Measurements from ENCODE around the gene PCDHGA11.
A peak's percentile ranks its signal among the peaks of the same experiment; 100 is the strongest.
"Not testable (repeated sequence)": the region's sequence is repeated elsewhere in the genome, so short reads cannot be mapped to it uniquely, and the experiment has no call there.

Gene PCDHGA11

DNA sequence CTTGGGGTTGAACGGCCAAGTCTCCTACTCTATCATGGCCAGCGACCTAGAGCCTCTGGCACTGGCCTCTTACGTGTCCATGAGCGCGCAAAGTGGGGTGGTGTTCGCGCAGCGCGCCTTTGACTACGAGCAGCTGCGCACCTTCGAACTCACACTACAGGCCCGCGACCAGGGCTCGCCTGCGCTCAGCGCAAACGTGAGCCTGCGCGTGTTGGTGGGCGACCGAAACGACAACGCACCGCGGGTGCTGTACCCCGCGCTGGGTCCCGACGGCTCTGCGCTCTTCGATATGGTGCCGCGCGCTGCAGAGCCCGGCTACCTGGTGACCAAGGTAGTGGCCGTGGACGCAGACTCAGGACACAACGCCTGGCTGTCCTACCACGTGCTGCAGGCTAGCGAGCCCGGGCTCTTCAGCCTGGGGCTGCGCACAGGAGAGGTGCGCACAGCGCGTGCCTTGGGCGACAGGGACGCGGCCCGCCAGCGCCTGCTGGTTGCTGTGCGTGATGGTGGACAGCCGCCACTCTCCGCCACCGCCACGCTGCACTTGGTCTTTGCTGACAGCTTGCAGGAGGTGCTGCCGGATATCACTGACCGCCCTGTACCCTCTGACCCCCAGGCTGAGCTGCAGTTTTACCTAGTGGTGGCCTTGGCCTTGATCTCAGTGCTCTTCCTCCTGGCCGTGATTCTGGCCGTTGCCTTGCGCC is 21.1 kb upstream of the PCDHGA11 start:
- no peak for DNase-seq

DNA sequence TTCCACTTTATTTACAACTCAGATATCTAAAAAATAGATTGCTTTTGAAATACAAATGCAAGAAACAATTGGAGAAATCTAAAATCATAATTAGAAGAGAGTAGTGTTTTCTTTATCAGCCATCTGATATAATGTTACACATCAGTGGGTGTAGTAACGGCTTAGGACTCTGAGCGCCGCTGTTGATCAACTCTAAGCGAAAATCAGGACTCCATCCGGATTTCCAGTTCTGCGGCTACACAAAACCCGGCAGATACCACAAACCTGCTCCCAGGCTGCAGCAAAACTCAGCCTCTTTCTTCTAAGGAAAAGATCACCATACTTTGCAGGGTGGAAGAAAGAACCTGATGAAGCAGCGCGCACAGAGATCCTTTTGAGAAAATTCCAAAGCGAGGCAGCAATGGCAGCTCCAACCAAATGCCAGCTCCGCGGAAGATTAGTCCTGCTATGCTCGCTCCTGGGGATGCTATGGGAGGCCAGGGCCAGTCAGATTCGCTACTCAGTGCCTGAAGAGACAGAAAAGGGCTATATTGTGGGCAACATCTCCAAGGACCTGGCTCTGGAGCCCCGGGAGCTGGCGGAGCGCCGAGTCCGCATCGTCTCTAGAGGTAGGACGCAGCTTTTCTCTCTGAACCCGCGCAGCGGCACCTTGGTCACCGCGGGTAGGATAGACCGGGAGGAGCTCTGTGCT is 18.2 kb upstream of the PCDHGA11 start, which contains the start of gene PCDHGA9:
Gene PCDHGA9 (plus strand): TSS at position 226 of the 691 bp plus-strand sequence. CDS start 175 bp downstream, at position 401.
- DNase-seq: peak; percentile 49

DNA sequence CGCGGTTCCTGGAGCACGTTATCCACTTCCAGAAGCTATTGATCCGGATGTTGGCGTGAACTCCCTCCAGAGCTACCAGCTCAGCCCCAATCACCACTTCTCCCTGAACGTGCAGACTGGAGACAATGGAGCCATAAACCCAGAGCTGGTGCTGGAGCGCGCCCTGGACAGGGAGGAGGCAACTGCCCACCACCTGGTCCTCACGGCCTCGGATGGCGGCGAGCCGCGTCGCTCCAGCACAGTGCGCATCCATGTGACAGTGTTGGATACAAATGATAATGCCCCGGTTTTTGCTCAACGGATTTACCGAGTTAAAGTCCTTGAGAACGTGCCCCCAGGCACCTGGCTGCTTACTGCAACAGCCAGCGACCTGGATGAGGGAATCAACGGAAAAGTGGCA is 17.5 kb upstream of the PCDHGA11 start:
- DNase-seq: no peak

DNA sequence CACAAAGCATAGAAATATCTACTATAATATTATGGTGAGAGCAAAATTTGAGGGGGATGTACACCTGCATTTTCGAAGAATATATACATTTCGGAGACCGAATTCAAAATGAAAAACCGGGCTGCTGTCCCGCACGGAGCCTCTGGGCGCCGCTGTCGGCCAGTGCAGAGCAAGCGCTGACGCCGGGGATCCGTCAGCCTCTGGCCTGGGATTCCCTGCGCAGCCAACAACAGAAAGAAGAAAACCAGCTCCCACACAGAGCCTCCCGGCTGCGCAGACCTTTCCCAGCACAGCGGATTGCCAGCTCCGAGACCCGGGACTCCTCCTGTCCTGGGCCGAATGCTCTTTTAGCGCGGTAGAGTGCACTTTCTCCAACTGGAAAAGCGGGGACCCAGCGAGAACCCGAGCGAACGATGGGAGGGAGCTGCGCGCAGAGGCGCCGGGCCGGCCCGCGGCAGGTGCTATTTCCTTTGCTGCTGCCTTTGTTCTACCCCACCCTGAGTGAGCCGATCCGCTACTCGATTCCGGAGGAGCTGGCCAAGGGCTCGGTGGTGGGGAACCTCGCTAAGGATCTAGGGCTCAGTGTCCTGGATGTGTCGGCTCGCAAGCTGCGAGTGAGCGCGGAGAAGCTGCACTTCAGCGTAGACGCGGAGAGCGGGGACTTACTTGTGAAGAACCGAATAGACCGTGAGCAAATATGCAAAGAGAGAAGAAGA is 12.9 kb upstream of the PCDHGA11 start, which contains the start of gene PCDHGB6:
Gene PCDHGB6 (plus strand): TSS at position 232 of the 716 bp plus-strand sequence. CDS start 182 bp downstream, at position 414.
- DNase-seq: peak; percentile 62

DNA sequence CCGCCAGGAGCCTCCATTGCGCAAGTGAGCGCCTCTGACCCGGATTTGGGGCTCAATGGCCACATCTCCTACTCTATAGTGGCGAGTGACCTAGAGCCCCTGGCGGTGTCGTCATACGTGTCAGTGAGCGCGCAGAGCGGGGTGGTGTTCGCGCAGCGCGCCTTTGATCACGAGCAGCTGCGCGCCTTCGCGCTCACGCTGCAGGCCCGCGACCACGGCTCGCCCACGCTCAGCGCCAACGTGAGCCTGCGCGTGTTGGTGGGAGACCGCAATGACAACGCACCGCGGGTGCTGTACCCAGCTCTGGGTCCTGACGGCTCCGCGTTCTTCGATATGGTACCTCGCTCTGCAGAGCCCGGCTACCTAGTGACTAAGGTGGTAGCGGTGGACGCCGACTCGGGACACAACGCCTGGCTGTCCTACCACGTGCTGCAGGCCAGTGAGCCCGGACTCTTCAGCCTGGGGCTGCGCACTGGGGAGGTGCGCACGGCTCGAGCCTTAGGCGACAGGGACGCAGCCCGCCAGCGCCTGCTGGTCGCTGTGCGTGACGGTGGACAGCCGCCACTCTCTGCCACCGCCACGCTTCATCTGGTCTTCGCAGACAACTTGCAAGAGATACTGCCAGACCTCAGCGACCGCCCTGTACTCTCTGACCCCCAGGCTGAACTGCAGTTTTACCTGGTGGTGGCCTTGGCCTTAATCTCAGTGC is 11.1 kb upstream of the PCDHGA11 start:
- DNase-seq: no peak

DNA sequence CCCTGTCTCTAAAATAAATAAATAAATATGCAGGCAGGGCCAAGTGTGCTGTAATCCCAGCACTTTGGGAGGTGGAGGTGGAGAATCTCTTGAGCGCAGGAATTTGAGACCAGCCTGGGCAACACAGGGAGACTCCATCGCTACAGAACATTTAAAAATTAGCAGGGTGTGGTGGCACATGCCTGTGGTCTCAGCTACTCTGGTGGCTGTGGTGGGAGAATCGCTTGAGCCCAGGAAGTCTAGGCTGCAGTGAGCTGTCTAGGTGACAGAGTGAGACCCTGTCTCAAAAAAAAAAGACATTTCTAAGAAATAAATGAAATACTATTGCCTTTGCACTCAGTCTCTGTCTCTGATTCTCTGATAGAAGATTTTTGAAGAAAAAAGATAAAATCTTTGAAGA is 9.3 kb upstream of the PCDHGA11 start:
- DNase-seq: no peak

DNA sequence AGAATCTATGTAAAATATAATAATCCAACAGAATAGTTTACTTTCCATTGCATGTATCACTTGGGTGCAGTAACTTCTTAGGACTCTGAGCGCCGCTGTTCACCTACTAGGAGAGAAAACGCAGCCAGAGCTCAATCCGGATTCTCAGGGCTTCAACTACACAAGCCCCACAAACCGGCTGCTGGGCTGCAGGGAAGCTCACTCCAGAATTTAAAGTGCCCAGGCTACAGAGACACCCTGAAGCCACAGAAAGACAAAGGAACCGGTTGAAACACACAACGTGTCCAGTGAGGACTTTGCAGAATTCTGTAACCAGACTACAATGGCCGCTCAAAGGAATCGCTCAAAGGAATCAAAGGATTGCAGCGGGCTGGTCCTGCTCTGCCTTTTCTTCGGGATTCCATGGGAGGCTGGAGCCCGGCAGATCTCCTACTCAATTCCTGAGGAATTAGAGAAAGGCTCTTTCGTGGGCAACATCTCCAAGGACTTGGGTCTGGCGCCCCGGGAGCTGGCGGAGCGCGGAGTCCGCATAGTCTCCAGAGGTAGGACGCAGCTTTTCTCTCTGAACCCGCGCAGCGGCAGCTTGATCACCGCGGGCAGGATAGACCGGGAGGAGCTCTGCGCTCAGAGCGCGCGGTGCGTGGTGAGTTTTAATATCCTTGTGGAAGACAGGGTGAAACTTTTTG is 7.9 kb upstream of the PCDHGA11 start, which contains the start of gene PCDHGA10:
Gene PCDHGA10 (plus strand): TSS at position 134 of the 686 bp plus-strand sequence. CDS start 189 bp downstream, at position 323.
- peak; percentile 86 for DNase-seq

DNA sequence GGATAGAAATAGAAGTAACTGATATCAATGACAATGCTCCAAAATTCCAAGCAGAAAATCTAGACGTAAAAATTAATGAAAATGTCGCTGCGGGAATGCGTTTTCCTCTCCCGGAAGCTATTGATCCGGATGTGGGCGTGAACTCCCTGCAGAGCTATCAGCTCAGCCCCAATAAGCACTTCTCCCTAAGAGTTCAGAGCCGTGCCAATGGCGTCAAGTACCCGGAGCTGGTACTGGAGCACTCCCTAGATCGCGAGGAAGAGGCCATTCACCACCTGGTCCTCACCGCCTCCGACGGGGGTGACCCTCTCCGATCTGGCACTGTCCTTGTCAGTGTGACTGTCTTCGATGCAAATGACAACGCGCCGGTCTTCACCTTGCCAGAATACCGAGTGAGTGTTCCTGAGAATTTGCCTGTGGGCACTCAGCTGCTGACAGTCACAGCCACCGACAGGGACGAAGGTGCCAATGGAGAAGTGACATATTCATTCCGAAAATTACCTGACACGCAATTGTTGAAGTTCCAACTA is 7.2 kb upstream of the PCDHGA11 start:
- DNase-seq: no peak

DNA sequence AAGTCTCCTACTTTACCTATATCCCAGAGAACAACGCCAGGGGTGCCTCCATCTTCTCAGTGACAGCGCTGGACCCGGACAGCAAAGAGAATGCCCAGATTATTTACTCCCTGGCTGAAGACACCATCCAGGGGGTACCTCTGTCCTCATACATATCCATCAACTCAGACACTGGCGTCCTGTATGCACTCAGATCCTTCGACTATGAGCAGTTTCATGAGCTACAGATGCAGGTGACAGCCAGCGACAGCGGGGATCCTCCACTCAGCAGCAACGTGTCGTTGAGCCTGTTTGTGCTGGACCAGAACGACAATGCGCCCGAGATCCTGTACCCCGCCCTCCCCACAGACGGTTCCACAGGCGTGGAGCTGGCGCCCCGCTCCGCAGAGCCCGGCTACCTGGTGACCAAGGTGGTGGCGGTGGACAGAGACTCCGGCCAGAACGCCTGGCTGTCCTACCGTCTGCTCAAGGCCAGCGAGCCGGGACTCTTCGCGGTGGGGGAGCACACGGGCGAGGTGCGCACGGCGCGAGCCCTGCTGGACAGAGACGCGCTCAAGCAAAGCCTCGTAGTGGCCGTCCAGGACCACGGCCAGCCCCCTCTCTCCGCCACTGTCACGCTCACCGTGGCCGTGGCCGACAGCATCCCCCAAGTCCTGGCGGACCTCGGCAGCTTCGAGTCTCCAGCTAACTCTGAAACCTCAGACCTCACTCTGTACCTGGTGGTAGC is 6.1 kb upstream of the PCDHGA11 start:
- not testable (repeated sequence) for DNase-seq

DNA sequence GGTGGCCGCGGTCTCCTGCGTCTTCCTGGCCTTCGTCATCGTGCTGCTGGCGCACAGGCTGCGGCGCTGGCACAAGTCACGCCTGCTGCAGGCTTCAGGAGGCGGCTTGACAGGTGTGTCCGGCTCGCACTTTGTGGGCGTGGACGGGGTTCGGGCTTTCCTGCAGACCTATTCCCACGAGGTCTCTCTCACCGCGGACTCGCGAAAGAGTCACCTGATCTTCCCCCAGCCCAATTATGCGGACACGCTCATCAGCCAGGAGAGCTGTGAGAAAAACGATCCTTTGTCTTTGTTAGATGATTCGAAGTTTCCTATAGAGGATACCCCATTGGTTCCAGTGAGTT is 5.6 kb upstream of the PCDHGA11 start:
- DNase-seq: not testable (repeated sequence)

DNA sequence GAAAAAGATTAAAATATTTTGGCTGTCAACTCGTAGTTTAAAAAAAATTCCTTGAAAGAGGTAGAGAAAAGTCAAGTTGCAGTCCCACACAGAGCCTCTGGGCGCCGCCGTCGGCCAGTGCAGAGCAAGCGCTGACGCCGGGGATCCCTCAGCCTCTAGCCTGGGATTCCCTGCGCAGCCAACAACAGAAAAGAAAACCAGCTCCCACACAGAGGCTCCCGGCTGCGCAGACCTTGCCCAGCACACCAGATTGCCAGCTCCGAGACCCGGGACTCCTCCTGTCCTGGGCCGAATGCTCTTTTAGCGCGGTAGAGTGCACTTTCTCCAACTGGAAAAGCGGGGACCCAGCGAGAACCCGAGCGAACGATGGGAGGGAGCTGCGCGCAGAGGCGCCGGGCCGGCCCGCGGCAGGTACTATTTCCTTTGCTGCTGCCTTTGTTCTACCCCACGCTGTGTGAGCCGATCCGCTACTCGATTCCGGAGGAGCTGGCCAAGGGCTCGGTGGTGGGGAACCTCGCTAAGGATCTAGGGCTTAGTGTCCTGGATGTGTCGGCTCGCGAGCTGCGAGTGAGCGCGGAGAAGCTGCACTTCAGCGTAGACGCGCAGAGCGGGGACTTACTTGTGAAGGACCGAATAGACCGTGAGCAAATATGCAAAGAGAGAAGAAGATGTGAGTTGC is 3.2 kb upstream of the PCDHGA11 start, which contains the start of gene PCDHGB7:
Gene PCDHGB7 (plus strand): TSS at position 184 of the 679 bp plus-strand sequence. CDS start 183 bp downstream, at position 367.
- DNase-seq: peak; percentile 86

DNA sequence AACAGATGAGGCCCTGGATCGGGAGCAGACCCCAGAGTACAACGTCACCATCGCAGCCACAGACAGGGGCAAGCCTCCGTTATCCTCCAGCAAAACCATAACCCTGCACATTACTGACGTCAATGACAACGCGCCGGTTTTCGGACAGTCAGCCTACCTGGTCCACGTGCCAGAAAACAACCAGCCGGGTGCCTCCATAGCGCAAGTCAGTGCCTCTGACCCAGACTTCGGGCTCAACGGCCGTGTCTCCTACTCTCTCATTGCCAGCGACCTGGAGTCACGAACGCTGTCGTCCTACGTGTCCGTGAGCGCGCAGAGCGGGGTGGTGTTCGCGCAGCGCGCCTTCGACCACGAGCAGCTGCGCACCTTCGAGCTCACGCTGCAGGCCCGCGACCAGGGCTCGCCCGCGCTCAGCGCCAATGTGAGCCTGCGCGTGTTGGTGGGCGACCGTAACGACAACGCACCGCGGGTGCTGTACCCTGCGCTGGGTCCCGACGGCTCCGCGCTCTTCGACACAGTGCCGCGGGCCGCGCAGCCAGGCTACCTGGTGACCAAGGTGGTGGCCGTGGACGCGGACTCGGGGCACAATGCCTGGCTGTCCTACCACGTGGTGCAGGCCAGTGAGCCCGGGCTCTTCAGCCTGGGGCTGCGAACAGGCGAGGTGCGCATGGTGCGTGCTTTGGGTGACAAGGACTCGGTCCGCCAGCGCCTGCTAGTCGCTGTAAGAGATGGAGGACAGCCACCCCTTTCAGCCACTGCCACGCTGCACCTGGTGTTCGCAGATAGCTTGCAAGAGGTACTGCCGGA is 1.6 kb upstream of the PCDHGA11 start:
- no peak for DNase-seq

DNA sequence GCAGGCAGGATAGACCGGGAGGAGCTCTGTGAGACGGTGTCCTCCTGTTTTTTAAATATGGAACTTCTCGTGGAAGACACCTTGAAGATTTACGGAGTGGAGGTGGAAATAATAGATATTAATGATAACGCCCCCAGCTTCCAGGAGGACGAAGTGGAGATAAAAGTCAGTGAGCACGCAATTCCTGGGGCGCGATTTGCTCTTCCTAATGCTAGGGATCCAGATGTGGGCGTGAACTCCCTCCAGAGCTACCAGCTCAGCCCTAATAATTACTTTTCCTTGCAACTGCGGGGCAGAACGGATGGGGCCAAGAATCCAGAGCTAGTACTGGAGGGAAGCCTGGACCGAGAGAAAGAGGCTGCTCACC is 621 bp downstream of the PCDHGA11 start:
- DNase-seq: no peak

DNA sequence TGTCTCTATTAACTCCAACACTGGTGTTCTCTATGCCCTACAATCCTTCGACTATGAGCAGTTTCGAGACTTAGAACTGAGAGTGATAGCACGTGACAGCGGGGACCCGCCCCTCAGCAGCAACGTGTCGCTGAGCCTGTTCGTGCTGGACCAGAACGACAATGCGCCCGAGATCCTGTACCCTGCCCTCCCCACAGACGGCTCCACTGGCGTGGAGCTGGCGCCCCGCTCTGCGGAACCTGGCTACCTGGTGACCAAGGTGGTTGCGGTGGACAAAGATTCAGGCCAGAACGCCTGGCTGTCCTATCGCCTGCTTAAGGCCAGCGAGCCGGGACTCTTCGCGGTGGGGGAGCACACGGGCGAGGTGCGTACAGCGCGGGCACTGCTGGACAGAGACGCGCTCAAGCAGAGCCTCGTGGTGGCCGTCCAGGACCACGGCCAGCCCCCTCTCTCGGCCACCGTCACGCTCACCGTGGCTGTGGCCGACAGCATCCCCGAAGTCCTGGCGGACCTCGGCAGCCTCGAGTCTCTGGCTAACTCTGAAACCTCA is 2.0 kb downstream of the PCDHGA11 start:
- no peak for DNase-seq

DNA sequence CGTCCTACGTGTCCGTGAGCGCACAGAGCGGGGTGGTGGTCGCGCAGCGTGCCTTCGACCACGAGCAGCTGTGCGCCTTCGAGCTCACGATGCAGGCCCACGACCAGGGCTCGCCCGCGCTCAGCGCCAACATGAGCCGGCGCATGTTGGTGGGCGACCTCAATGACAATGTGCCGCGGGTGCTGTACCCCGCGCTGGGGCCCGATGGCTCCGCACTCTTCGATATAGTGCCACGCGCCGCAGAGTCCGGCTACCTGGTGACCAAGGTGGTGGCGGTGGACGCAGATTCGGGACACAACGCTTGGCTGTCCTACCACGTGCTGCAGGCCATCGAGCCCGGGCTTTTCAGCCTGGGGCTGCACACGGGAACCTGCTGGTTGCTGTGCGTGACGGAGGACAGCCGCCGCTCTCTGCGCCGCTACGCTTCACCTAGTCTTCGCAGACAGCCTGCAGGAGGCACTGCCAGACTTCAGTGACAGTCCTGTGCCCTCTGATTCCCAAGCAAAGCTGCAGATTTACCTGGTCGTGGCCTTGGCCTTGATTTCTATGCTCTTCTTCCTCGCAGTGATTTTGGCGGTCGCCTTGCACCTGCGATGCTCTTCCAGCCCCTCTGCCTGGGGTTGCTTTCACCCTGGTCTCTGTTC is 7.1 kb downstream of the PCDHGA11 start:
- DNase-seq: no peak

DNA sequence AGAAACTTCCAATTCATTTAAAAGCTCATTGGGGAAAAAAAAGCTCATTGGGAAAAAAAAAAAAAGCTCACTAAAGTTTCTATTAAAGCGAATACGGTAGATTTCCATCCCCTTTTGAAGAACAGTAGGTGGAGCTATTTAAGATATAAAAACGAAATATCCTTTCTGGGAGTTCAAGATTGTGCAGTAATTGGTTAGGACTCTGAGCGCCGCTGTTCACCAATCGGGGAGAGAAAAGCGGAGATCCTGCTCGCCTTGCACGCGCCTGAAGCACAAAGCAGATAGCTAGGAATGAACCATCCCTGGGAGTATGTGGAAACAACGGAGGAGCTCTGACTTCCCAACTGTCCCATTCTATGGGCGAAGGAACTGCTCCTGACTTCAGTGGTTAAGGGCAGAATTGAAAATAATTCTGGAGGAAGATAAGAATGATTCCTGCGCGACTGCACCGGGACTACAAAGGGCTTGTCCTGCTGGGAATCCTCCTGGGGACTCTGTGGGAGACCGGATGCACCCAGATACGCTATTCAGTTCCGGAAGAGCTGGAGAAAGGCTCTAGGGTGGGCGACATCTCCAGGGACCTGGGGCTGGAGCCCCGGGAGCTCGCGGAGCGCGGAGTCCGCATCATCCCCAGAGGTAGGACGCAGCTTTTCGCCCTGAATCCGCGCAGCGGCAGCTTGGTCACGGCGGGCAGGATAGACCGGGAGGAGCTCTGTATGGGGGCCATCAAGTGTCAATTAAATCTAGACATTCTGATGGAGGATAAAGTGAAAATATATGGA is 9.7 kb downstream of the PCDHGA11 start, which contains the start of gene PCDHGA12:
Gene PCDHGA12 (plus strand): TSS at position 176 of the 782 bp plus-strand sequence. CDS start 253 bp downstream, at position 429.
- peak; percentile 88 for DNase-seq

DNA sequence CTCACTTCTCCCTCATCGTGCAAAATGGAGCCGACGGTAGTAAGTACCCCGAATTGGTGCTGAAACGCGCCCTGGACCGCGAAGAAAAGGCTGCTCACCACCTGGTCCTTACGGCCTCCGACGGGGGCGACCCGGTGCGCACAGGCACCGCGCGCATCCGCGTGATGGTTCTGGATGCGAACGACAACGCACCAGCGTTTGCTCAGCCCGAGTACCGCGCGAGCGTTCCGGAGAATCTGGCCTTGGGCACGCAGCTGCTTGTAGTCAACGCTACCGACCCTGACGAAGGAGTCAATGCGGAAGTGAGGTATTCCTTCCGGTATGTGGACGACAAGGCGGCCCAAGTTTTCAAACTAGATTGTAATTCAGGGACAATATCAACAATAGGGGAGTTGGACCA is 10.4 kb downstream of the PCDHGA11 start:
- DNase-seq: peak; percentile 37

DNA sequence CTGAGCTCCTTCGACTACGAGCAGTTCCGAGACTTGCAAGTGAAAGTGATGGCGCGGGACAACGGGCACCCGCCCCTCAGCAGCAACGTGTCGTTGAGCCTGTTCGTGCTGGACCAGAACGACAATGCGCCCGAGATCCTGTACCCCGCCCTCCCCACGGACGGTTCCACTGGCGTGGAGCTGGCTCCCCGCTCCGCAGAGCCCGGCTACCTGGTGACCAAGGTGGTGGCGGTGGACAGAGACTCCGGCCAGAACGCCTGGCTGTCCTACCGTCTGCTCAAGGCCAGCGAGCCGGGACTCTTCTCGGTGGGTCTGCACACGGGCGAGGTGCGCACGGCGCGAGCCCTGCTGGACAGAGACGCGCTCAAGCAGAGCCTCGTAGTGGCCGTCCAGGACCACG is 11.5 kb downstream of the PCDHGA11 start:
- not testable (repeated sequence) for DNase-seq

Data from hematopoietic multipotent progenitor cell treated with erythropoietin and hydrocortisone succinate and interleukin-3 and kit ligand, for 4 days (in vitro differentiated cells).